ENCODE results near the gene DXO. TPM values are rescaled to one million over a fixed set of nuclear protein-coding genes. Genes with fewer than 3 reads are reported as not detected.
"Not testable (repeated sequence)": the region's sequence is repeated elsewhere in the genome, so short reads cannot be mapped to it uniquely, and the experiment has no call there.

DXO gene
- total RNA-seq, 6 experiments from 2014 or later, result 9.8 to 14.6 (median 12.1) TPM

GRCh38 chr6:32005991-32006529 lies 34.1 kb upstream of the DXO start:
- H3K4me1 ChIP-seq; H3K9me3 ChIP-seq; ATAC-seq; intact Hi-C loops (cut with DNase I); H3K27me3 ChIP-seq; H3K27ac ChIP-seq; H3K4me3 ChIP-seq; H3K36me3 ChIP-seq: not testable (repeated sequence)
- DNase-seq, result peak in 2 of 3 donors; percentile 14 to 23
- WGBS (ENCODE audit: insufficient coverage, low coverage, low lambda C conversion rate, missing lambda C conversion rate), result no CpG with 5 or more reads among the region's 8 CpGs

GRCh38 chr6:32005538-32005880 lies 33.6 kb upstream of the DXO start:
- H3K36me3 ChIP-seq; intact Hi-C loops (cut with DNase I); H3K9me3 ChIP-seq; H3K27me3 ChIP-seq; H3K4me1 ChIP-seq; H3K4me3 ChIP-seq: not testable (repeated sequence)
- WGBS (ENCODE audit: insufficient coverage, low coverage, low lambda C conversion rate, missing lambda C conversion rate), result no CpG with 5 or more reads among the region's 9 CpGs
- H3K27ac ChIP-seq, result peak overlapping the region in 1 of 3 donors; percentile 37
- DNase-seq (peak in 2 of 3 donors; percentile 56 to 59), ATAC-seq (peak; percentile 1 to 30 (median 6))
- peak in 3 of 4 donors; percentile 5 to 16 (median 13) for TF ChIP-seq CTCF (IDR thresholded peaks at IDR 0.05)

- H3K27me3 ChIP-seq; intact Hi-C loops (cut with DNase I); H3K9me3 ChIP-seq; H3K36me3 ChIP-seq; H3K4me3 ChIP-seq; H3K4me1 ChIP-seq: not testable (repeated sequence)
- 34% methylated on average over 5 of the region's 13 CpGs for WGBS (ENCODE audit: insufficient coverage, low coverage, low lambda C conversion rate, missing lambda C conversion rate)
- H3K27ac ChIP-seq, result peak overlapping the region in 1 of 3 donors; percentile 73
- ATAC-seq, result peak in 2 of 4 donors; percentile 0
- peak in 1 of 3 donors; percentile 31 for DNase-seq
Measured at GRCh38 chr6:32004864-32005537, 33.1 kb upstream of the DXO start.

GRCh38 chr6:32004393-32004792 lies 32.5 kb upstream of the DXO start:
- peak overlapping the region in 1 of 3 donors; percentile 73 for H3K27ac ChIP-seq
- H3K4me1 ChIP-seq; H3K27me3 ChIP-seq; H3K36me3 ChIP-seq; H3K9me3 ChIP-seq; H3K4me3 ChIP-seq; intact Hi-C loops (cut with DNase I): not testable (repeated sequence)
- 83% methylated on average over 3 of the region's 4 CpGs for WGBS (ENCODE audit: insufficient coverage, low coverage, low lambda C conversion rate, missing lambda C conversion rate)
- DNase-seq, result peak; percentile 22 to 56 (median 43)
- ATAC-seq, result peak in 3 of 4 donors; percentile 0 to 45 (median 14)

- no CpG with 5 or more reads among the region's 7 CpGs for WGBS (ENCODE audit: insufficient coverage, low coverage, low lambda C conversion rate, missing lambda C conversion rate)
Measured at GRCh38 chr6:32003301-32003700, 31.4 kb upstream of the DXO start.

GRCh38 chr6:32002546-32003268 lies 30.8 kb upstream of the DXO start:
- DNase-seq; H3K9me3 ChIP-seq; H3K36me3 ChIP-seq; H3K4me1 ChIP-seq; intact Hi-C loops (cut with DNase I); H3K27me3 ChIP-seq; H3K4me3 ChIP-seq; H3K27ac ChIP-seq: not testable (repeated sequence)
- WGBS (ENCODE audit: insufficient coverage, low coverage, low lambda C conversion rate, missing lambda C conversion rate), result no CpG with 5 or more reads among the region's 15 CpGs
- peak; percentile 36 to 78 (median 63) for ATAC-seq

More at GRCh38 chr6:32003301-32003700, 31.4 kb upstream of the DXO start:
- H3K36me3 ChIP-seq; H3K4me1 ChIP-seq; intact Hi-C loops (cut with DNase I); H3K27me3 ChIP-seq; H3K27ac ChIP-seq; H3K9me3 ChIP-seq; H3K4me3 ChIP-seq; DNase-seq: not testable (repeated sequence)
- ATAC-seq, result peak in 2 of 4 donors; percentile 0 to 4

GRCh38 chr6:31996385-31996784 lies 24.4 kb upstream of the DXO start:
- peak in 2 of 3 donors; percentile 50 to 58 for DNase-seq

GRCh38 chr6:31994421-31994820 lies 22.5 kb upstream of the DXO start:
- WGBS (ENCODE audit: insufficient coverage, low coverage, low lambda C conversion rate, missing lambda C conversion rate), result no CpG with 5 or more reads among the region's 14 CpGs
- H3K27me3 ChIP-seq; H3K27ac ChIP-seq; ATAC-seq; H3K36me3 ChIP-seq; intact Hi-C loops (cut with DNase I); H3K4me1 ChIP-seq; H3K9me3 ChIP-seq; H3K4me3 ChIP-seq: not testable (repeated sequence)
- peak in 2 of 3 donors; percentile 14 to 39 for DNase-seq

More at GRCh38 chr6:31996385-31996784, 24.4 kb upstream of the DXO start:
- H3K4me1 ChIP-seq; H3K27ac ChIP-seq; H3K27me3 ChIP-seq; intact Hi-C loops (cut with DNase I); H3K9me3 ChIP-seq; H3K36me3 ChIP-seq; H3K4me3 ChIP-seq: not testable (repeated sequence)
- 60% methylated on average over 1 of the region's 6 CpGs for WGBS (ENCODE audit: insufficient coverage, low coverage, low lambda C conversion rate, missing lambda C conversion rate)
- ATAC-seq, result peak in 2 of 4 donors; percentile 1 to 8

- intact Hi-C loops (cut with DNase I); H3K27ac ChIP-seq; H3K27me3 ChIP-seq; ATAC-seq; DNase-seq; H3K36me3 ChIP-seq; H3K9me3 ChIP-seq; H3K4me3 ChIP-seq; H3K4me1 ChIP-seq: not testable (repeated sequence)
- WGBS (ENCODE audit: insufficient coverage, low coverage, low lambda C conversion rate, missing lambda C conversion rate), result no CpG with 5 or more reads among the region's 10 CpGs
Measured at GRCh38 chr6:31989363-31989762, 17.4 kb upstream of the DXO start.

- peak; percentile 60 to 84 (median 66) for ATAC-seq
- H3K27me3 ChIP-seq; intact Hi-C loops (cut with DNase I); H3K36me3 ChIP-seq; H3K4me3 ChIP-seq; DNase-seq; H3K9me3 ChIP-seq; H3K27ac ChIP-seq: not testable (repeated sequence)
- H3K4me1 ChIP-seq, result peaks cover 0 to 27% (median 5%) of the 10 kb centered on the region in 4 donors
- no CpG with 5 or more reads among the region's 7 CpGs for WGBS (ENCODE audit: insufficient coverage, low coverage, low lambda C conversion rate, missing lambda C conversion rate)
Measured at GRCh38 chr6:31981744-31982143, 9.8 kb upstream of the DXO start, which contains the start of gene C4A. C4A (plus strand) TSS chr6:31982057; CDS start chr6:31982108, 51 bp downstream.

Measured in right lobe of liver (tissue), 6 donors.